T-helper 2 cell treated with Interferon-gamma antibody and Interleukin-4, amounts not matched to agents 5 μg/mL and 100 μg/mL, for 36 hours (primary cell): ENCODE data around the gene DFFB.

Experiments used
- DNase-seq: peaks from one replicate; pipeline ENCODE4 v3.0.0; 2021; ENCODE audit warnings: low spot score
- H3K27ac Mint-ChIP-seq: one replicate; pipeline ENCODE4 v1.8.0; 2021; ENCODE audit warnings: mild to moderate bottlenecking, mixed read lengths
- H3K27me3 Mint-ChIP-seq: one replicate; pipeline ENCODE4 v1.8.0; 2021; ENCODE audit warnings: low read depth, mixed read lengths
- H3K36me3 Mint-ChIP-seq: one replicate; pipeline ENCODE4 v1.8.0; 2021; ENCODE audit warnings: low read depth, mixed read lengths
- H3K4me1 Mint-ChIP-seq: one replicate; pipeline ENCODE4 v1.8.0; 2021; ENCODE audit warnings: low read depth, mixed read lengths
- H3K4me3 Mint-ChIP-seq: one replicate; pipeline ENCODE4 v1.8.0; 2022; ENCODE audit warnings: mild to moderate bottlenecking, moderate library complexity, mixed read lengths
- H3K9me3 Mint-ChIP-seq: one replicate; pipeline ENCODE4 v1.8.0; 2021; ENCODE audit warnings: mixed read lengths

The DFFB gene

GRCh38 chr1:3869751-3870301, 12.6 kb downstream of the DFFB start:
- Mint-ChIP-seq H3K9me3 (no peaks in the 10 kb centered on the region), H3K36me3 (peaks cover 23% of the 10 kb centered on the region), H3K4me1 (no peaks in the 10 kb centered on the region), H3K4me3 (no peak overlapping the region), H3K27ac (no peak overlapping the region), H3K27me3 (no peaks in the 10 kb centered on the region)
- no peak for DNase-seq

DNA sequence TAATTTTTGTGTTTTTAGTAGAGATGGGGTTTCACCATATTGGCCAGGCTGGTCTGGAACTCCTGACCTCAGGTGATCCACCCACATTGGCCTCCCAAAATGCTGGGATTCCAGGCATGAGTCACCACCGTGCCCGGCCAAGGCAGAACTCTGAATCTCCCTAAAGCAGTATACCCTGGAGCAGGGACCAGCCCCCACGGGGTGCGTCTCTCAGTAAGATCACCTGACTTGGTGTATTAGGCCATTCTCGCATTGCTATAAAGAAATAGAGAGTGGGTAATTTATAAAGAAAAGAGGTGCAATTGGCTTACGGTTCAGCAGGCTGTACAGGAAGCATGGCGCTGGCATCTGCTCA, 14.2 kb downstream of the DFFB start:
- no peak for DNase-seq
- Mint-ChIP-seq H3K27ac (no peak overlapping the region), H3K4me1 (no peaks in the 10 kb centered on the region), H3K9me3 (no peaks in the 10 kb centered on the region), H3K27me3 (no peaks in the 10 kb centered on the region), H3K4me3 (no peak overlapping the region), H3K36me3 (peaks cover 30% of the 10 kb centered on the region)

GRCh38 chr1:3872546-3872945, 15.3 kb downstream of the DFFB start:
- H3K36me3 Mint-ChIP-seq: peaks cover 31% of the 10 kb centered on the region
- no peak overlapping the region for H3K4me3 Mint-ChIP-seq
- no peak for DNase-seq
- H3K27me3 Mint-ChIP-seq: no peaks in the 10 kb centered on the region
- H3K4me1 Mint-ChIP-seq: no peaks in the 10 kb centered on the region
- H3K27ac Mint-ChIP-seq: no peak overlapping the region
- H3K9me3 Mint-ChIP-seq: no peaks in the 10 kb centered on the region

GRCh38 chr1:3874736-3875135, 17.5 kb downstream of the DFFB start:
- Mint-ChIP-seq H3K4me3 (no peak overlapping the region), H3K9me3 (peaks cover 5% of the 10 kb centered on the region), H3K27ac (no peak overlapping the region), H3K36me3 (peaks cover 34% of the 10 kb centered on the region), H3K4me1 (no peaks in the 10 kb centered on the region), H3K27me3 (no peaks in the 10 kb centered on the region)
- DNase-seq: no peak

DNA sequence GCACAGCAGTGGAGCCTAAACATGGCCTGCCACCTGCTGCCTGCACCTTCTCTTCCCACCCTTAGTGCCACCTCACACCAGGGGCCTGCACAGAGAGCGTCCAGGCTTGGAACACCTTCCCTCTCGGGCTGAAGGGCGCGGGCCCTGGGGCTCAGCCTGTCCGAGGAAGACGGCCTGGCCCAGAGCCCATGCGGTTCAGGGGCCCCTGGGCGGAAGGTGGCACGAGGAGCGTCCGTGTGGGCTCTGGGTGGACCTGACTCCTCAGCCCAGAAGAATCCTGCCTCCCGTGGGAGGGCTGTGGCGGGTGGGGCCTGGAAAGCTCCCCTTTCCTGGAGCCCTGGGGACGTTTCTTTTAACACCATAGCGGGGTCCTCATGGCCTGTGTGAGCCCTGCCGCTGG, 19.4 kb downstream of the DFFB start:
- peaks cover 31% of the 10 kb centered on the region for H3K36me3 Mint-ChIP-seq
- no peaks in the 10 kb centered on the region for H3K4me1 Mint-ChIP-seq
- no peak for DNase-seq
- no peak overlapping the region for H3K4me3 Mint-ChIP-seq
- H3K27me3 Mint-ChIP-seq: no peaks in the 10 kb centered on the region
- no peak overlapping the region for H3K27ac Mint-ChIP-seq
- H3K9me3 Mint-ChIP-seq: peaks cover 5% of the 10 kb centered on the region

- no peaks in the 10 kb centered on the region for H3K4me1 Mint-ChIP-seq
- H3K27me3 Mint-ChIP-seq: no peaks in the 10 kb centered on the region
- no peak for DNase-seq
- peaks cover 5% of the 10 kb centered on the region for H3K9me3 Mint-ChIP-seq
- H3K36me3 Mint-ChIP-seq: peaks cover 28% of the 10 kb centered on the region
- no peak overlapping the region for H3K27ac Mint-ChIP-seq
- no peak overlapping the region for H3K4me3 Mint-ChIP-seq
Observed at GRCh38 chr1:3879099-3879498, 21.8 kb downstream of the DFFB start.

DNA sequence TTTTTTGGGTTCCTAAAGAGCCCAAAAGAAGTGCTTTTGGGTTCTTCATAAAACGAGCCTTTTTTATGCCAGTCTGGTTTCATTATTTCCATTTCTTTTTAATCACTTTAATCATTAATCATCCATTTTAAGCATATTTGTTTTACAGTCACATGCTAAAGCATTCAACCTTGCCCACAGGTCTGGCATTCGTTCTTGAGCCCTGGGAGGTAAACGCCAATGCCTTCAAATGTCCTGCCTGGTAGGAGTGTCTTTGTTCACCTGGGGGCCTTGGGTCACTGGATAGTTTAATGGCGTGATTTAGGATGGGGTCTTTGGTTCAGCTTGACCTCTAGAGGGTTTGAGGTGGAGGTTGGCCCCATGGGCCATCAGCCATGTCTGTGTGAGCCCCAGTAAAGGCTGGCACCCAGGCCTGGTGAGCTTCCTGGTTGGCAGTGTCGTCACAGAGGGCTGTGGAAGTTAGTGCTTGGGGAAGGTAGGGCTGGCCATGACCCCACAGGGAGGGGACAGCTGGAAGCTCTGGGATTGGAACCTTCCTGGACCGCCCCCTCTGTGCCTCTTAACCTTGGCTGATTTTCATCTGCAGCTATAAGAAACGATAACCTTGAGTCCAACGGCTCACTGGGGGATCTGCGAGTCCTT, 22.6 kb downstream of the DFFB start:
- no peak overlapping the region for H3K4me3 Mint-ChIP-seq
- no peak overlapping the region for H3K27ac Mint-ChIP-seq
- H3K4me1 Mint-ChIP-seq: no peaks in the 10 kb centered on the region
- DNase-seq: no peak
- peaks cover 31% of the 10 kb centered on the region for H3K36me3 Mint-ChIP-seq
- H3K9me3 Mint-ChIP-seq: peaks cover 5% of the 10 kb centered on the region
- H3K27me3 Mint-ChIP-seq: no peaks in the 10 kb centered on the region

GRCh38 chr1:3880429-3881192, 23.3 kb downstream of the DFFB start:
- Mint-ChIP-seq H3K4me1 (no peaks in the 10 kb centered on the region), H3K36me3 (peaks cover 25% of the 10 kb centered on the region), H3K4me3 (no peak overlapping the region), H3K9me3 (peaks cover 5% of the 10 kb centered on the region), H3K27me3 (no peaks in the 10 kb centered on the region), H3K27ac (no peak overlapping the region)
- no peak for DNase-seq

GRCh38 chr1:3881193-3881480, 23.9 kb downstream of the DFFB start:
- no peak overlapping the region for H3K4me3 Mint-ChIP-seq
- peaks cover 5% of the 10 kb centered on the region for H3K9me3 Mint-ChIP-seq
- H3K36me3 Mint-ChIP-seq: peaks cover 24% of the 10 kb centered on the region
- no peak for DNase-seq
- no peaks in the 10 kb centered on the region for H3K4me1 Mint-ChIP-seq
- H3K27me3 Mint-ChIP-seq: no peaks in the 10 kb centered on the region
- no peak overlapping the region for H3K27ac Mint-ChIP-seq

GRCh38 chr1:3883194-3883925, 26.1 kb downstream of the DFFB start:
- Mint-ChIP-seq H3K36me3 (peaks cover 31% of the 10 kb centered on the region), H3K4me3 (no peak overlapping the region)

GRCh38 chr1:3884966-3885365, 27.7 kb downstream of the DFFB start:
- no peak overlapping the region for H3K4me3 Mint-ChIP-seq
- H3K27me3 Mint-ChIP-seq: no peaks in the 10 kb centered on the region
- peaks cover 27% of the 10 kb centered on the region for H3K36me3 Mint-ChIP-seq
- no peak for DNase-seq
- no peak overlapping the region for H3K27ac Mint-ChIP-seq
- no peaks in the 10 kb centered on the region for H3K9me3 Mint-ChIP-seq
- H3K4me1 Mint-ChIP-seq: peaks cover 3% of the 10 kb centered on the region

More at GRCh38 chr1:3883194-3883925, 26.1 kb downstream of the DFFB start:
- H3K27me3 Mint-ChIP-seq: no peaks in the 10 kb centered on the region
- H3K9me3 Mint-ChIP-seq: peaks cover 5% of the 10 kb centered on the region
- H3K4me1 Mint-ChIP-seq: no peaks in the 10 kb centered on the region
- no peak for DNase-seq
- H3K27ac Mint-ChIP-seq: peak overlapping the region; percentile 21

DNA sequence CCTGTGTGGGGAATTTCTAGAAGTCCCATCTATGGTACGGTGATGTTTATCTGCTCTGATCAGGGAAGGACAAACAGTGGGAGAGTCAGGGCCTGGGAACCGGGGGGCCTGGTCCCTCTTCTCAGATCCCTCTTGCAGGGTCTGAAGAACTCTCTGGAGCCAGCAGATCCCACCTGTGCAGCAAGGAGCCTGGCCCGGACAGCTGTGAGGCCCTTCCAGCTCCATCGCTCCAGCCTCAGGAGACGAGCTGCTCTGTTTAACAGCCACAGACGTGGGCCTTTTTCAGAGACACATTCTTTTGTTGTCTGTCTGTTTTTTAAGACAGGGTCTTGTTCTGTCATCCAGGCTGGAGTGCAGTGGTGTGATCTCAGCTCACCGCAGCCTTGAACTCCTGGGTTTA, 28.3 kb downstream of the DFFB start:
- no peak overlapping the region for H3K27ac Mint-ChIP-seq
- no peaks in the 10 kb centered on the region for H3K27me3 Mint-ChIP-seq
- H3K4me1 Mint-ChIP-seq: peaks cover 10% of the 10 kb centered on the region
- peaks cover 33% of the 10 kb centered on the region for H3K36me3 Mint-ChIP-seq
- no peak for DNase-seq
- H3K4me3 Mint-ChIP-seq: no peak overlapping the region
- H3K9me3 Mint-ChIP-seq: no peaks in the 10 kb centered on the region

- Mint-ChIP-seq H3K27ac (no peak overlapping the region), H3K27me3 (no peaks in the 10 kb centered on the region), H3K36me3 (peaks cover 34% of the 10 kb centered on the region), H3K9me3 (no peaks in the 10 kb centered on the region), H3K4me1 (peaks cover 14% of the 10 kb centered on the region), H3K4me3 (no peak overlapping the region)
- DNase-seq: no peak
Observed at GRCh38 chr1:3886106-3886670, 28.9 kb downstream of the DFFB start.

GRCh38 chr1:3886691-3887090, 29.4 kb downstream of the DFFB start:
- Mint-ChIP-seq H3K9me3 (no peaks in the 10 kb centered on the region), H3K36me3 (peaks cover 37% of the 10 kb centered on the region), H3K4me1 (peaks cover 17% of the 10 kb centered on the region), H3K27ac (no peak overlapping the region), H3K27me3 (no peaks in the 10 kb centered on the region), H3K4me3 (no peak overlapping the region)
- no peak for DNase-seq
